Measurements from ENCODE around the gene HMGB2.

HMGB2 gene

DNA sequence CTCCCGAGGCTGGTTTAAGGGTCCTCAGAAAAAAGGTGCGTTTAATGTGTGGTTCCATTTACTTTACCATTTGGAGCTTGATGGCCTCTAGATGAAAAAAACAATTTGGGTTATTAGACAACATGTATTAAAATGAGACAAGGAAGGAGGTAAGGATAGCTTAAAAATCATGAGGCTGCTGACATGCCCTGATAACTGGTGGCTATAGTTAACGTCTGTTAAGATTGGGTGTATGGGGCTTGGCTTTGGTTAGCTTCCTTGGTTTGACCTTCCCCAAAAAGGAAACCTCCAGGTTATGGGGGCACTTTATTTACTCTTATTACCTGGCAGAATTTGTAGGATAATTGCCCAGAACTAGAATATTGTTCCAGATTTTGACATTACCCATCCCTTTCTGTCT lies 51.5 kb downstream of the HMGB2 start:
- no peak for DNase-seq

DNA sequence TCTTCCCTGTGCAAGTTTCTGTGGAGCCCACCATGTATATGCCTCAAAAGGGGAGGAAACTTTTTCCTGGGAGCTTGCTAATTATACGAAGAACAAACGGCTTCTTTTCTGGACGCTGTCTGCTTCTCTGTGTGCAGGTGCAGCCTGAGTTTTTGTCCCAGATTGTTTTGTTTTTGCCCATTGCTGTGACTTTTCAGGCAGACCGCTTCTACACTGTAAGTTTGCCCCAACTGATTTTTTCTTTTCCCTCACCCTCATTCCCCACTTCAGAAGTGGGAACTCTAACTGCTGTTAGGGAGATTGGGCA lies 51.9 kb downstream of the HMGB2 start:
- DNase-seq: no peak

GRCh38 chr4:173281406-173282255 lies 52.5 kb downstream of the HMGB2 start:
- DNase-seq: no peak

Measured in kidney glomerular epithelial cell (primary cell).